Measurements from ENCODE around the gene CTCF. TPM values are rescaled to one million over a fixed set of nuclear protein-coding genes. Genes with fewer than 3 reads are reported as not detected.
"Not testable (repeated sequence)": the region's sequence is repeated elsewhere in the genome, so short reads cannot be mapped to it uniquely, and the experiment has no call there.

Gene CTCF
- 10 to 100 TPM; 76.1 to 83.1 (median 78.7) TPM for polyA plus RNA-seq (ENCODE audit: insufficient read length in 4 of 4)

DNA sequence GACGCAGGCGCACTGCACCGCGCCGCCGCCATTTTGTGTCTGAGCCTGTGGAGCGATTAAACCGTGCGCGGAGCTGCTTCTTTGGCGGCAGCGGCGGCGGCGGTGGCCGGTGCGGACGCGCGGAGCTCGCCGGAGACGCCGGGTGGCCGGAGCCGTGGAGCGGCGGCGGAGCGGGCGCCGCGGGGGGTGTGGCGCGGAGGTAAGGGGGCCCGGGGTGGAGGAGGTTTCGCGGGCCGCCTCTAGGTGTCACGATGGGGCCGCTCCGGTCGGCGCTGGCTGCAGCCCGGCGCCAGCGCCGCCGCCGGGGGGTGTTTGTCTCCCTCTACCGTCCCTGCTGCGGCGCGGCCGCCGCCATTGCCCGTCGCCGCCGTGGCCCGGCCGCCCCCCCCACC, at the start of gene CTCF:
Gene CTCF (plus strand): TSS at position 1 of the 392 bp plus-strand sequence. CDS start 48,307 bp downstream, outside the sequence.
- peak in 2 of 4 donors; percentile 48 to 61 for DNase-seq (ENCODE audit: low read depth in 4 of 4, low spot score in 2 of 4)

DNA sequence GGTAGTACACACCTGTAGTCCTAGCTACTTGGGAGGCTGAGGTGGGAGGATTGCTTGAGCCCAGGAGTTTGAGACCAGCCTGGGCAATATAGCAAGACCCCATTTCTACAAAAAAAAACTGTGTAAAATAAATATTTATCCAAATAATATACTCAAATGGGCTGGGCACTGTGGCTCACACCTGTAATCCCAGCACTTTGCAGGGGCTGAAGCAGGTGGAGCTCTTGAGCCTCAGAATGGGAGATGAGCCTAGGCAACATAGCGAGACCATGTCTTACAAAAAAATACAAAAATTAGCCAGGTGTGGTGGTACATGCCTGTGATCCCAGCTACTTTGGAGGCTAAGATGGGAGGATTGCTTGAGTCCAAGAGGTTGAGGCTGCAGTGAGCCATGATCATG, 48.4 kb upstream of the CTCF start:
- not testable (repeated sequence) for DNase-seq (ENCODE audit: low read depth in 4 of 4, low spot score in 2 of 4)

DNA sequence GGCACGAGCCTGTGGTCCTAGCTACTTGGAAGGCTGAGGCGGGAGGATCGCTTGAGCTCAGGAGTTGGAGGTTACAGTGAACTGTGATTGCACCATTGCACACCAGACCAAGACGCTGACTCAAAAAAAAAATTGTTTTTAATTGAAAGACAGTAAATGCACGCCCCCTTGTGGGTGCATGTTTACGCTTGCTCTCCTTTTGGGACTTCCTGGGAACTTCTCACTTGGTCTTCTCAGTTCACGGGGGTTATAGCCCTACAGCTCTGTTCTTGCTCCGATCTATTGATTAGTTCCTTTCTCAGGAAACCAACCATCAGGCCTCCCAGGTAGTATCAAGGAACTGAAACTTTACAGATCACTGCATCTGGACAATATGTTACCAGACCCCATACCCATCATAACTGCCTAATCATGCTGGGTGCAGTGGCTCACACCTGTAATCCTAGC, 47.9 kb upstream of the CTCF start:
- DNase-seq (ENCODE audit: low read depth in 4 of 4, low spot score in 2 of 4): no peak

DNA sequence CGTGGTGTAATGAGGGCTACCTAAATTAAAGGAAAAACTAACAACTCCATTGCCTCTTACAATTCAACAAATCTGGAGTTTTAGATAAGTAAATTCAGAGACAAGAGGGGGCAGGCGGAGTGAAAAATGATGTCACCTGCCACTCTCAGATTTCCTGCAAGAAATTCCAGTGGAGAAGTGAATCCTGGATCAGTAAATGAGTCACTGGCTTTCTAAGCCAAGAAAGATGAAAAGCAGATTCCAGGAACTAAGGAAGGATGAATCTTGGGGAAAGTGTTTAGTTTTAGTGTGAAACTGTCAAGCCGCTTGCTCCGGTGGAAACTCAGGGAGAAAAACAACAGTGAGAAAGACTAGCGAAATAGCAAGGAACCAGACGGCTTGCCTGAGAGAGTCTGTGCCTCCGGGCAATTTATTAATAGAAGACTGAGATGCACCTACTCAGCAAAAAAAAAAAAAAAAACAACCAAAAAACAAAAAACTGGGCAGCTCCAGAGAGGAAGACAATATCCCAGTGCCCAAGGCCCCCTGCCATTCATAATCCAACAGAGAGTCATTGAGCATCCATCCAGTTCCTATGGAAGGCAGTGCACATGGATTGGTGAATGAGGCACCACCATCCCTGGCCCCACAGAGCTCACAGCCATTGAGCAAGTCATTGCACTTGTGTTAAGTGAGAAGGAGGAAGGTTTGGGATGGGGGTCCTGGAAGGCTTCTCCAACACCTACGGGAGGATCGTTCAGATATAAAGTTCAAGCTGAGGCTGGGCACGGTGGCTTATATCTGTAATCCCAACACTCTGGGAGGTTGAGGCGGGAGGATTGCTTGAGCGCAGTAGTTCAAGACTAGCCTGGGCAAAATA, 45.8 kb upstream of the CTCF start:
- no peak for DNase-seq (ENCODE audit: low read depth in 4 of 4, low spot score in 2 of 4)

- DNase-seq (ENCODE audit: low read depth in 4 of 4, low spot score in 2 of 4): no peak
These were observed 45.2 kb upstream of the CTCF start for GRCh38 chr16:67517155-67517445.

- no peak for DNase-seq (ENCODE audit: low read depth in 4 of 4, low spot score in 2 of 4)
These were observed 44.5 kb upstream of the CTCF start for GRCh38 chr16:67517661-67518423.

DNA sequence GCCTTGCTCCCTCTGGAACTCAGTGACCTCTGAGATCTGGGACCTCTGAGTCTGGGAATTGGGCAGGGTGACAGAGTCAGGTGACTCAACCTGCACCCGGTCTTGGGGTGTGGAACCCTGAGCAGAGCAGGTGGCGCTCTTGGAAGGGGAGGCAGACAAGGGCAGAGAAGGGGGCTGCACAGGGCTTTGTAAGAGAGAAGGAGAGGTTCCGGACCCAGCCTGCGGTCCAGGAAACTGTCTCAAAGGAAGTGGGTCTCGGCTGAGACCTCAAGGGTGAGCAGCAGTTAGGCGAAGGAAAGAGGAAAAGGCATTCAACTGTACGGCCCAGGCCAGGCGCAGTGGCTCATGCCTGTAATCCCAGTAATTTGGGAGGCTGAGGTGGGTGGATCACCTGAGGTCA, 43.6 kb upstream of the CTCF start:
- no peak for DNase-seq (ENCODE audit: low read depth in 4 of 4, low spot score in 2 of 4)

- DNase-seq (ENCODE audit: low read depth in 4 of 4, low spot score in 2 of 4): no peak
These were observed 43.1 kb upstream of the CTCF start for GRCh38 chr16:67519242-67519641.

GRCh38 chr16:67521095-67521804, 41.1 kb upstream of the CTCF start:
- peak; percentile 91 to 97 (median 95) for DNase-seq (ENCODE audit: low read depth in 4 of 4, low spot score in 2 of 4)

GRCh38 chr16:67525176-67525860, 37.0 kb upstream of the CTCF start:
- no peak for DNase-seq (ENCODE audit: low read depth in 4 of 4, low spot score in 2 of 4)

DNA sequence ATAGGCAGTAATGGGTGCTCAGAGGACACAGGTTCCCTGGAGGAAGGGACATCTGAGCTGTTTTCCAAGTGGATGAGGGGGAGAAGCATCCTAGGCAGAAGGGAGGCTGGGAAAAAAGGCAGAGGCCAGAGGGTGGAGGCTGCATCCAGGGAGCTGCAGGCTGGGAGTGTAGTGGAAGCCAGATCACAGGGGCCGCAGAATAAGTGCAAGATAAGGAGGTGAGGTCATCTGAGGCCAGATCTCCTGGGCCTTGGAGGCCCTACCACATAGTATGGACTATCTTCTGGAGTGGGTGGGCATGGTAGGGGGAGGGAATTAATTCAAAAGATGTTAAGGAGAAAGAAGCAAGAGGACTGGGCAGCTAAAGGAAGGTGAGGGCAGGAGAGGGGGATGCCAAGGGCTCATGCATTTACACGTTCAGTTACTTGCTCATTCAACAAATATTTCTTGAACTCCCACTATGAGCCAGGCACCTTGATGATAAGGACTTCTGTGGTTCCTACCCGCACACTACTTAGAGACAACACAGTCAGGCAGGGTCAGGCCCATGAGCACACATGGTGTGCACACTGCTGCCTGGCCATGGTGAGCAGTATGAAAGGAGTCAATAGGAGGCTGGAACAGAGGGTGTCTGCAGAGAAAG, 36.1 kb upstream of the CTCF start:
- DNase-seq (ENCODE audit: low read depth in 4 of 4, low spot score in 2 of 4): no peak

- no peak for DNase-seq (ENCODE audit: low read depth in 4 of 4, low spot score in 2 of 4)
These were observed 34.0 kb upstream of the CTCF start, which contains the start of gene RIPOR1 for GRCh38 chr16:67528222-67528869. Gene RIPOR1 (plus strand): TSS chr16:67528829. CDS start chr16:67538447, 9,618 bp downstream.

- DNase-seq (ENCODE audit: low read depth in 4 of 4, low spot score in 2 of 4): no peak
These were observed 33.3 kb upstream of the CTCF start for GRCh38 chr16:67528870-67529581.

DNA sequence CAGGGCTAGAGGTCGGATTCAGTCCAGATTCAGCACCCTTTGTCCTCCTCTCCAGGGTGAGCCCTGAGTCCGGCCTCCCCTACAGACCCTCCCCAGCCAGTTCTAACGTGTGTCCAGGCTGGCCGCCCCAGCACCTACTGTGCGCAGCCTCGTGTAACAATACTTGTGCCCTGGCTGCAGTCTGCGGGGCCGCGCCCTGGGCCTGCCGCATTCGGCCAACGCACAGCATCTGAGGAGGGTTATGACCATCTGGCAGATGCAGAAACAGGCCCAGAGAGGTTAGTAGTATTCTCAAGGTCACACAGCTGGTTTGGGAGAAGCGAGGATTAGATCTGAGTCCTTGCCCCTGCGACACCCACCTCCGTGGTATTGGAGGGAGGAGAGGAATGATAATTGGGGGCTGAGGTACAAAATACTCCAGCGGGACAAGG, 32.7 kb upstream of the CTCF start:
- no peak for DNase-seq (ENCODE audit: low read depth in 4 of 4, low spot score in 2 of 4)

DNA sequence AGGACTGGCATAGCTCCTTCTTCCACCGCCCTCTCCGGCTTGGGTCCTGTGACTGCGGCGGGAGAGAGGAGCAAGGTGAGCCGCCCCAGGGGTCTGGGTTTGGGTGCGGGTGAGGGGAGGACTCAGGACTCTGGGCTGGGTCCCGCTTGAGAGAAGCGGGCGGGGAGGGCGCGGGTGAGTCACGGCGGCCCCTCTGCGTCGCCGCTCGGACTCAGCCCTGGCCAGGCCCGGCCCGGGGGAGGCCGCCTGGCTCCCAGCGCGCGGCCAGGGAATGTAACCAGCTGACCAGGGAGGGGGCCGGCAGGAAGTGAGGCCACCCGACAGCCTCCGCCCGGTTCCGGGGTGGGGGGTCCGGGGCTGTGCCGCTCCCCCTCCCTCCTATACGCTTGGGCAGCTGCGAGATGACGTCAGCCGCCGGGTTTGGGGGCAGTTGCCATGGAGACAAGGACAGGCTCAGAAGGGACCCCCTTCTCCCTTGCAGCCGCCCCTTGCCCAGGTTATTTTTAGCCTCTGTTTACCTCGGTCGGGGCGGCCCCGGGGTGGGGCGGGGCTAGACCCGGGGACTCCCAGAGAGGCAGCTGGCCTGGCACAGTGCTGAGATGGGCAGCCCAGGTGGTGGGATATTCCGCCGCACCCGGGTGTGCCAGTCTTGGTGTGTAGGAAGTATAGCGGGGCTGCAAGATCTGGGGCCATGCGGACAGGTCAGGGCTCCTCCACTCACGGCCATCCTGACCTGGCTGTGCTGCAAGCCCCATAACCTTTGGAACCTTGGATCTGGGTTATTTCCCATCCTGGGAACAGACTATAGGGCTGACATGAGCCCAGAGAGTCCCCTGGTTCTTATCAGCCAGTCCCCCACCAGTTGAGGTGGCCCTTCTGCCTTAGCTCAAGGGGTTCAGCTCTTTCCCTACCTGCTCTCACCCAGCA, 32.0 kb upstream of the CTCF start:
- DNase-seq (ENCODE audit: low read depth in 4 of 4, low spot score in 2 of 4): no peak

DNA sequence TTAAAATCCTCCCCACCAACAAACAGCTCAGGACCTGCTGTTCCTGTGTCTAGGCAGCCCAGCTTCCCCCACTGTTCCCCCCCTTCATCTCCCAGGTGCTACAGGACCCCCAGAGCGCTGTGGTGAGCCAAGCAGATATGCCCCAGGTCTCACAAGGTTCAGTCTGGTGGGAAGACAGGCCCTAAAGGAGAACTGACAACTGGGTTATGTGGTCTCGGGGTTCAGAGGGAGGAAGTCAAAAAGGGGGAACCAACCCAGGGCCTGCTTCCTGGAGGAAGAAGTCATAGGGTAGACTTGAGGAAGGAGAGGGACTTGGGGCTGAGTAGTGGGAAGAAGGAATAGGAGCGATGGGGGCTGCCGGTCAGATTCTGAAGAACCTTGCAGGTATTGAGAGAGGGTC, 31.1 kb upstream of the CTCF start:
- DNase-seq (ENCODE audit: low read depth in 4 of 4, low spot score in 2 of 4): no peak

DNA sequence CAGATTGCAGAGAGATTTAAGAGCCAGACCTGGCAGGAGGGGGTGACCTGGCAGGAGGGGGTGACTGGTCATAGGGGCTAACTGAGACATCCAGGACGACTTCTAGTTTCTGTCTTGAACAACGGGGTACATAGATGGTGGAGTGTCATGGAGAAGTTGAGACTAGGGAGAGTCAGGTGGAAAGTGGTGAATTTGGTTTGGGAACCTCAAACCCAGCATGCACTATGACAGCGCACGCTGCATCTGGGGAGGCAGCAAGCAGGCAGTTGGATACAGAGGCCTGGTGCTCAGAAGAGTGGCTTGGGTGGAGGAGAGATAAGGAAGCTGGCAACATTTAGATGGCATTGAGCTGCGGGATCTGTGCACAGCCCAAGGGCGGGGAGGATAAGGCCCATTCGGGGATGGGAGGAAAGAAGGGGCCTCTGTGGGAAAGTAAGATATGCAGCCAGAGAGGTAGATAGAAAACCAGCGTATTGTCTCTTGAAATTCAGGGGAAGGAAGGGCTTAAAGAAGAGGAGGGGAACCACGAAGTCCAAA, 29.2 kb upstream of the CTCF start:
- DNase-seq (ENCODE audit: low read depth in 4 of 4, low spot score in 2 of 4): no peak
